Measurements from ENCODE around the gene UCHL1. TPM values are rescaled to one million over a fixed set of nuclear protein-coding genes. Genes with fewer than 3 reads are reported as not detected.

UCHL1 gene
- total and polyA plus RNA-seq, 4 donors = 0.51 to 2.6 (median 0.70) TPM

Small RNA genes lying within 50 kb of the gene (small RNA-seq; reads per million reads assigned to genes)
- not detected for gene RF00019

Other genes with a start within 250 kb of the UCHL1 start
- gene APBB2, start 42.4 kb upstream of the UCHL1 start, total RNA-seq = 10 to 100 TPM in 1 of 2 donors, 1 to 10 TPM in 1; 8.8 to 31.5 TPM
- 10 to 100 TPM in 1 of 2 donors, 1 to 10 TPM in 1; 4.8 to 13.5 TPM for gene APBB2, start 42.4 kb upstream of the UCHL1 start, polyA plus RNA-seq